Measurements from ENCODE around the gene GPR17.

DNA sequence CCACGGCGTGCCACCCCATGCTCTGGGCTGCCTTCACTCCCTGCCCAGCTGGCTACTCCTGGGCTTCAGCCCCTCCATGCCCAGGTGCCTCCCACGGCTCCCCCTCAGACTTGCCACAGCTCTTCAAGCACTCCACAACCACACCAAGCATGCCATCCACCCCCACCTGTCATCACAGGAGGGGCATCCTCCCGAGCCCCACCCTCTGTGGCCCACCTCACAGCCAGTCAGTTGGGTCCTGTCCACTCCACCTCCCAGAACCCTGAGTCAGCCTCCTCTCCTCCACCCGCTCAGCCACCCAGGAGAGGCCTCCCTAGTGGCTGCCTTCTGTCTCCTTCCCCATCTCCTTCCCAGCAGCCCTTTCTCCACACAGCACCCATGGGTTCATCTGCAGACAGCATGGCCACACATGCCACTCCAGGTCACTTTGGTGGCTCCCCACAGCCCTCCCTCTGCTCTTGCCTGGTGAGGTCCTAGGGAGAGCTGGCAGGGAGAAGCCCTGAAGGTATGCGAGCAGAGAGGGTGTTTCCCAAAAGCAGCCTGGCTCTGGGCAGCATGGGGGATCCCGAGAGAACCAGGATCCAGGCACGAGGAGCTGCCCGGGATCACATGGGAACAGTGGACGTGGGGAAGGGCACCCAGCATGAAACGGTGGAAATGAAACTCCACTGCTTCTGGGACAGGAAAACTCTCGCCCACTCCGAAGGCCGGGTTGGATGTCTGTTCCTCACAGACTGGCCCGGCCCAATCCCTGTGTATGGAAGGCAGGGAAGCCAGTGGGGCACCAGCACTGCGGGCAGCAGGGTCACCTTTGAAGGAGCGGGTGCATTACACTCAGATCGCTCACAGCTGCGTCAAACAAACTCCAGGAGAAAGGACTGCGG, 26.6 kb downstream of the GPR17 start:
- TF ChIP-seq, protein P1, sequence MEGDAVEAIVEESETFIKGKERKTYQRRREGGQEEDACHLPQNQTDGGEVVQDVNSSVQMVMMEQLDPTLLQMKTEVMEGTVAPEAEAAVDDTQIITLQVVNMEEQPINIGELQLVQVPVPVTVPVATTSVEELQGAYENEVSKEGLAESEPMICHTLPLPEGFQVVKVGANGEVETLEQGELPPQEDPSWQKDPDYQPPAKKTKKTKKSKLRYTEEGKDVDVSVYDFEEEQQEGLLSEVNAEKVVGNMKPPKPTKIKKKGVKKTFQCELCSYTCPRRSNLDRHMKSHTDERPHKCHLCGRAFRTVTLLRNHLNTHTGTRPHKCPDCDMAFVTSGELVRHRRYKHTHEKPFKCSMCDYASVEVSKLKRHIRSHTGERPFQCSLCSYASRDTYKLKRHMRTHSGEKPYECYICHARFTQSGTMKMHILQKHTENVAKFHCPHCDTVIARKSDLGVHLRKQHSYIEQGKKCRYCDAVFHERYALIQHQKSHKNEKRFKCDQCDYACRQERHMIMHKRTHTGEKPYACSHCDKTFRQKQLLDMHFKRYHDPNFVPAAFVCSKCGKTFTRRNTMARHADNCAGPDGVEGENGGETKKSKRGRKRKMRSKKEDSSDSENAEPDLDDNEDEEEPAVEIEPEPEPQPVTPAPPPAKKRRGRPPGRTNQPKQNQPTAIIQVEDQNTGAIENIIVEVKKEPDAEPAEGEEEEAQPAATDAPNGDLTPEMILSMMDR (conservative IDR thresholded peaks at IDR 0.05; ENCODE audit: low read depth in 2 of 2): no peak
- TF ChIP-seq JUNB (IDR thresholded peaks at IDR 0.05; ENCODE audit: unreplicated experiment) (no peak), POLR2AphosphoS5 (IDR thresholded peaks at IDR 0.05; ENCODE audit: low read depth) (no peak), REST (IDR thresholded peaks at IDR 0.05; ENCODE audit: unreplicated experiment) (no peak), EZH2phosphoT487 (IDR thresholded peaks at IDR 0.05; ENCODE audit: unreplicated experiment) (no peak), CREB1 (CRISPR knock-in tag; IDR thresholded peaks at IDR 0.05; ENCODE audit: low read depth) (no peak), EZH2 (IDR thresholded peaks at IDR 0.05; ENCODE audit: low read depth, unreplicated experiment) (no peak), STAT1 (IDR thresholded peaks at IDR 0.05; ENCODE audit: unreplicated experiment) (no peak), ETS1 (IDR thresholded peaks at IDR 0.05) (no peak), NANOG (IDR thresholded peaks at IDR 0.05; ENCODE audit: borderline replicate concordance) (no peak), ZNF331 (CRISPR knock-in tag; IDR thresholded peaks at IDR 0.05; ENCODE audit: low read depth) (no peak)
- TF ChIP-seq, protein P2, sequence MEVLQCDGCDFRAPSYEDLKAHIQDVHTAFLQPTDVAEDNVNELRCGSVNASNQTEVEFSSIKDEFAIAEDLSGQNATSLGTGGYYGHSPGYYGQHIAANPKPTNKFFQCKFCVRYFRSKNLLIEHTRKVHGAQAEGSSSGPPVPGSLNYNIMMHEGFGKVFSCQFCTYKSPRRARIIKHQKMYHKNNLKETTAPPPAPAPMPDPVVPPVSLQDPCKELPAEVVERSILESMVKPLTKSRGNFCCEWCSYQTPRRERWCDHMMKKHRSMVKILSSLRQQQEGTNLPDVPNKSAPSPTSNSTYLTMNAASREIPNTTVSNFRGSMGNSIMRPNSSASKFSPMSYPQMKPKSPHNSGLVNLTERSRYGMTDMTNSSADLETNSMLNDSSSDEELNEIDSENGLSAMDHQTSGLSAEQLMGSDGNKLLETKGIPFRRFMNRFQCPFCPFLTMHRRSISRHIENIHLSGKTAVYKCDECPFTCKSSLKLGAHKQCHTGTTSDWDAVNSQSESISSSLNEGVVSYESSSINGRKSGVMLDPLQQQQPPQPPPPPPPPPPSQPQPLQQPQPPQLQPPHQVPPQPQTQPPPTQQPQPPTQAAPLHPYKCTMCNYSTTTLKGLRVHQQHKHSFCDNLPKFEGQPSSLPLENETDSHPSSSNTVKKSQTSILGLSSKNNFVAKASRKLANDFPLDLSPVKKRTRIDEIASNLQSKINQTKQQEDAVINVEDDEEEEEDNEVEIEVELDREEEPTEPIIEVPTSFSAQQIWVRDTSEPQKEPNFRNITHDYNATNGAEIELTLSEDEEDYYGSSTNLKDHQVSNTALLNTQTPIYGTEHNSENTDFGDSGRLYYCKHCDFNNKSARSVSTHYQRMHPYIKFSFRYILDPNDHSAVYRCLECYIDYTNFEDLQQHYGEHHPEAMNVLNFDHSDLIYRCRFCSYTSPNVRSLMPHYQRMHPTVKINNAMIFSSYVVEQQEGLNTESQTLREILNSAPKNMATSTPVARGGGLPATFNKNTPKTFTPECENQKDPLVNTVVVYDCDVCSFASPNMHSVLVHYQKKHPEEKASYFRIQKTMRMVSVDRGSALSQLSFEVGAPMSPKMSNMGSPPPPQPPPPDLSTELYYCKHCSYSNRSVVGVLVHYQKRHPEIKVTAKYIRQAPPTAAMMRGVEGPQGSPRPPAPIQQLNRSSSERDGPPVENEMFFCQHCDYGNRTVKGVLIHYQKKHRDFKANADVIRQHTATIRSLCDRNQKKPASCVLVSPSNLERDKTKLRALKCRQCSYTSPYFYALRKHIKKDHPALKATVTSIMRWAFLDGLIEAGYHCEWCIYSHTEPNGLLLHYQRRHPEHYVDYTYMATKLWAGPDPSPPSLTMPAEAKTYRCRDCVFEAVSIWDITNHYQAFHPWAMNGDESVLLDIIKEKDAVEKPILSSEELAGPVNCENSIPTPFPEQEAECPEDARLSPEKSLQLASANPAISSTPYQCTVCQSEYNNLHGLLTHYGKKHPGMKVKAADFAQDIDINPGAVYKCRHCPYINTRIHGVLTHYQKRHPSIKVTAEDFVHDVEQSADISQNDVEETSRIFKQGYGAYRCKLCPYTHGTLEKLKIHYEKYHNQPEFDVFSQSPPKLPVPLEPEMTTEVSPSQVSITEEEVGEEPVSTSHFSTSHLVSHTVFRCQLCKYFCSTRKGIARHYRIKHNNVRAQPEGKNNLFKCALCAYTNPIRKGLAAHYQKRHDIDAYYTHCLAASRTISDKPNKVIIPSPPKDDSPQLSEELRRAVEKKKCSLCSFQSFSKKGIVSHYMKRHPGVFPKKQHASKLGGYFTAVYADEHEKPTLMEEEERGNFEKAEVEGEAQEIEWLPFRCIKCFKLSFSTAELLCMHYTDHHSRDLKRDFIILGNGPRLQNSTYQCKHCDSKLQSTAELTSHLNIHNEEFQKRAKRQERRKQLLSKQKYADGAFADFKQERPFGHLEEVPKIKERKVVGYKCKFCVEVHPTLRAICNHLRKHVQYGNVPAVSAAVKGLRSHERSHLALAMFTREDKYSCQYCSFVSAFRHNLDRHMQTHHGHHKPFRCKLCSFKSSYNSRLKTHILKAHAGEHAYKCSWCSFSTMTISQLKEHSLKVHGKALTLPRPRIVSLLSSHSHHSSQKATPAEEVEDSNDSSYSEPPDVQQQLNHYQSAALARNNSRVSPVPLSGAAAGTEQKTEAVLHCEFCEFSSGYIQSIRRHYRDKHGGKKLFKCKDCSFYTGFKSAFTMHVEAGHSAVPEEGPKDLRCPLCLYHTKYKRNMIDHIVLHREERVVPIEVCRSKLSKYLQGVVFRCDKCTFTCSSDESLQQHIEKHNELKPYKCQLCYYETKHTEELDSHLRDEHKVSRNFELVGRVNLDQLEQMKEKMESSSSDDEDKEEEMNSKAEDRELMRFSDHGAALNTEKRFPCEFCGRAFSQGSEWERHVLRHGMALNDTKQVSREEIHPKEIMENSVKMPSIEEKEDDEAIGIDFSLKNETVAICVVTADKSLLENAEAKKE (CRISPR knock-in tag; IDR thresholded peaks at IDR 0.05): no peak

Measured in GM23338 (cell line).